HG03520 (cell line): ENCODE measurements around the gene ANAPC5.
"Not testable (repeated sequence)": the region's sequence is repeated elsewhere in the genome, so short reads cannot be mapped to it uniquely, and the experiment has no call there.

Experiments used
- ATAC-seq: cut with Tn5 transposase; IDR thresholded peaks from one replicate; pipeline ENCODE4 v1.9.1; 2021; ENCODE audit warnings: mild to moderate bottlenecking, moderate library complexity; ENCODE audit not compliant: unreplicated experiment

The ANAPC5 gene

GRCh38 chr12:121323908-121324307, 28.3 kb downstream of the ANAPC5 start:
- no peak for ATAC-seq

- ATAC-seq: no peak
Observed at GRCh38 chr12:121318121-121318520, 34.1 kb downstream of the ANAPC5 start.

GRCh38 chr12:121314431-121314830, 37.8 kb downstream of the ANAPC5 start:
- no peak for ATAC-seq

- ATAC-seq: not testable (repeated sequence)
Observed at GRCh38 chr12:121310231-121310630, 42.0 kb downstream of the ANAPC5 start.

- ATAC-seq: not testable (repeated sequence)
Observed at GRCh38 chr12:121307397-121307796, 44.8 kb downstream of the ANAPC5 start.

- ATAC-seq: no peak
Observed at GRCh38 chr12:121304306-121304705, 47.9 kb downstream of the ANAPC5 start.

- ATAC-seq: no peak
Observed at GRCh38 chr12:121301876-121302275, 50.3 kb downstream of the ANAPC5 start.

GRCh38 chr12:121300083-121300819, 52.0 kb downstream of the ANAPC5 start:
- ATAC-seq: no peak

GRCh38 chr12:121299662-121300061, 52.5 kb downstream of the ANAPC5 start:
- ATAC-seq: no peak

- not testable (repeated sequence) for ATAC-seq
Observed at GRCh38 chr12:121298411-121298810, 53.8 kb downstream of the ANAPC5 start.

GRCh38 chr12:121297435-121297991, 54.7 kb downstream of the ANAPC5 start:
- ATAC-seq: no peak

GRCh38 chr12:121296618-121297434, 55.4 kb downstream of the ANAPC5 start, which contains the start of gene CAMKK2:
Gene CAMKK2 (minus strand): TSS chr12:121296709. CDS start chr12:121274526, 22,183 bp downstream.
- peak; percentile 75 for ATAC-seq

- ATAC-seq: peak; percentile 32
Observed at GRCh38 chr12:121295746-121296617, 56.2 kb downstream of the ANAPC5 start.

GRCh38 chr12:121295116-121295745, 57.0 kb downstream of the ANAPC5 start:
- no peak for ATAC-seq

GRCh38 chr12:121294151-121294889, 57.9 kb downstream of the ANAPC5 start:
- ATAC-seq: no peak

- ATAC-seq: no peak
Observed at GRCh38 chr12:121293603-121294002, 58.6 kb downstream of the ANAPC5 start.

GRCh38 chr12:121290410-121290809, 61.8 kb downstream of the ANAPC5 start:
- no peak for ATAC-seq

- ATAC-seq: no peak
Observed at GRCh38 chr12:121289962-121290361, 62.2 kb downstream of the ANAPC5 start.

GRCh38 chr12:121288986-121289385, 63.2 kb downstream of the ANAPC5 start:
- no peak for ATAC-seq
